ENCODE results near the gene KRT82. TPM values are rescaled to one million over a fixed set of nuclear protein-coding genes. Genes with fewer than 3 reads are reported as not detected.

KRT82 gene
- total RNA-seq, 6 experiments from 2014 or later, result not detected

- WGBS (ENCODE audit: insufficient coverage, low coverage, low lambda C conversion rate, missing lambda C conversion rate), result 40% methylated on average over 3 of the region's 3 CpGs
- TF ChIP-seq CTCF (IDR thresholded peaks at IDR 0.05) (no peak), POLR2A (IDR thresholded peaks at IDR 0.05) (no peak)
These were observed 36.9 kb downstream of the KRT82 start for GRCh38 chr12:52369211-52369610.

GRCh38 chr12:52368508-52368907, 37.6 kb downstream of the KRT82 start:
- Histone ChIP-seq H3K27ac (no peak overlapping the region), H3K9me3 (no peaks in the 10 kb centered on the region), H3K27me3 (no peaks in the 10 kb centered on the region), H3K36me3 (no peaks in the 10 kb centered on the region), H3K4me3 (no peak overlapping the region), H3K4me1 (peaks cover 0 to 2% (median 0%) of the 10 kb centered on the region in 4 donors)
- TF ChIP-seq CTCF (IDR thresholded peaks at IDR 0.05) (no peak), POLR2A (IDR thresholded peaks at IDR 0.05) (no peak)
- intact Hi-C loops (cut with DNase I), result loop anchor here in 1 of 2 donors (10.0 kb wide), 1 partner anchor 506 kb away; no protein-coding TSS in a partner anchor
- DNase-seq, result no peak
- no peak for ATAC-seq
- WGBS (ENCODE audit: insufficient coverage, low coverage, low lambda C conversion rate, missing lambda C conversion rate), result 42% methylated on average over 3 of the region's 3 CpGs

More at GRCh38 chr12:52369211-52369610, 36.9 kb downstream of the KRT82 start:
- H3K4me1 ChIP-seq, result no peaks in the 10 kb centered on the region
- no peaks in the 10 kb centered on the region for H3K27me3 ChIP-seq
- DNase-seq, result no peak
- H3K27ac ChIP-seq, result no peak overlapping the region
- no peaks in the 10 kb centered on the region for H3K36me3 ChIP-seq
- intact Hi-C loops (cut with DNase I), result loop anchor here in 1 of 2 donors (10.0 kb wide), 1 partner anchor 506 kb away; no protein-coding TSS in a partner anchor
- H3K4me3 ChIP-seq, result no peak overlapping the region
- no peaks in the 10 kb centered on the region for H3K9me3 ChIP-seq
- ATAC-seq, result no peak

- no peaks in the 10 kb centered on the region for H3K27me3 ChIP-seq
- H3K4me1 ChIP-seq, result peaks cover 0 to 8% (median 0%) of the 10 kb centered on the region in 4 donors
- H3K4me3 ChIP-seq, result no peak overlapping the region
- intact Hi-C loops (cut with DNase I), result loop anchor here in 1 of 2 donors (10.0 kb wide), 1 partner anchor 507 kb away; no protein-coding TSS in a partner anchor
- no peaks in the 10 kb centered on the region for H3K36me3 ChIP-seq
- no CpG with 5 or more reads among the region's 6 CpGs for WGBS (ENCODE audit: insufficient coverage, low coverage, low lambda C conversion rate, missing lambda C conversion rate)
- TF ChIP-seq POLR2A (IDR thresholded peaks at IDR 0.05) (no peak), CTCF (IDR thresholded peaks at IDR 0.05) (no peak)
- no peak for ATAC-seq
- no peaks in the 10 kb centered on the region for H3K9me3 ChIP-seq
- DNase-seq, result no peak
- H3K27ac ChIP-seq, result no peak overlapping the region
These were observed 38.3 kb downstream of the KRT82 start for GRCh38 chr12:52367876-52368275.

GRCh38 chr12:52366738-52367485, 39.2 kb downstream of the KRT82 start, which contains the start of gene KRT85:
Gene KRT85, minus strand, starts transcription at chr12:52367481. Its CDS starts 76 bp downstream, at chr12:52367405.
- ATAC-seq, result no peak
- H3K4me3 ChIP-seq, result no peak within 1 kb of the TSS

More at GRCh38 chr12:52366738-52367485, 39.2 kb downstream of the KRT82 start, which contains the start of gene KRT85:
- no peaks in the 10 kb centered on the region for H3K9me3 ChIP-seq
- TF ChIP-seq POLR2A (IDR thresholded peaks at IDR 0.05) (no peak), CTCF (IDR thresholded peaks at IDR 0.05) (no peak)
- no peaks in the 10 kb centered on the region for H3K27me3 ChIP-seq
- H3K4me1 ChIP-seq, result peaks cover 0 to 8% (median 0%) of the 10 kb centered on the region in 4 donors
- no peak for DNase-seq
- no peaks in the 10 kb centered on the region for H3K36me3 ChIP-seq
- WGBS (ENCODE audit: insufficient coverage, low coverage, low lambda C conversion rate, missing lambda C conversion rate), result 37% methylated on average over 2 of the region's 42 CpGs
- H3K27ac ChIP-seq, result no peak within 1 kb of the TSS
- intact Hi-C loops (cut with DNase I), result loop anchor here in 1 of 2 donors (10.0 kb wide), 1 partner anchor 508 kb away; no protein-coding TSS in a partner anchor

Measured in right lobe of liver (tissue), 6 donors.